ENCODE data around the gene SUSD6.
"Not testable (repeated sequence)": the region's sequence is repeated elsewhere in the genome, so short reads cannot be mapped to it uniquely, and the experiment has no call there.

The SUSD6 gene

GRCh38 chr14:69640931-69641330 is 29.5 kb downstream of the SUSD6 start:
- Mint-ChIP-seq H3K27ac (no peak overlapping the region), H3K4me1 (peaks cover 35% of the 10 kb centered on the region), H3K36me3 (ENCODE audit: low read depth) (peaks cover 37% of the 10 kb centered on the region), H3K4me3 (no peak overlapping the region), H3K27me3 (ENCODE audit: low read depth, poor library complexity) (peaks cover 3% of the 10 kb centered on the region), H3K9me3 (peaks cover 34% of the 10 kb centered on the region)
- no peak for TF ChIP-seq CTCF (IDR thresholded peaks at IDR 0.05)
- no peak for DNase-seq

- Mint-ChIP-seq H3K36me3 (ENCODE audit: low read depth) (peaks cover 41% of the 10 kb centered on the region), H3K4me1 (peaks cover 31% of the 10 kb centered on the region), H3K9me3 (peaks cover 34% of the 10 kb centered on the region)
- not testable (repeated sequence) for DNase-seq; H3K4me3 Mint-ChIP-seq; H3K27me3 Mint-ChIP-seq (ENCODE audit: low read depth, poor library complexity); H3K27ac Mint-ChIP-seq
Measured at GRCh38 chr14:69642212-69642793, 30.9 kb downstream of the SUSD6 start.

GRCh38 chr14:69643430-69644200 is 32.2 kb downstream of the SUSD6 start:
- Mint-ChIP-seq H3K36me3 (ENCODE audit: low read depth) (peaks cover 41% of the 10 kb centered on the region), H3K4me3 (no peak overlapping the region), H3K9me3 (peaks cover 34% of the 10 kb centered on the region), H3K4me1 (peaks cover 31% of the 10 kb centered on the region), H3K27me3 (ENCODE audit: low read depth, poor library complexity) (no peaks in the 10 kb centered on the region), H3K27ac (no peak overlapping the region)
- no peak for TF ChIP-seq CTCF (IDR thresholded peaks at IDR 0.05)
- DNase-seq, result no peak

GRCh38 chr14:69644814-69645213 is 33.4 kb downstream of the SUSD6 start:
- peaks cover 34% of the 10 kb centered on the region for H3K9me3 Mint-ChIP-seq
- no peak overlapping the region for H3K27ac Mint-ChIP-seq
- TF ChIP-seq CTCF (IDR thresholded peaks at IDR 0.05), result no peak
- H3K4me3 Mint-ChIP-seq, result no peak overlapping the region
- peaks cover 41% of the 10 kb centered on the region for H3K36me3 Mint-ChIP-seq (ENCODE audit: low read depth)
- H3K27me3 Mint-ChIP-seq (ENCODE audit: low read depth, poor library complexity), result no peaks in the 10 kb centered on the region
- peaks cover 40% of the 10 kb centered on the region for H3K4me1 Mint-ChIP-seq
- no peak for DNase-seq

- peaks cover 22% of the 10 kb centered on the region for H3K36me3 Mint-ChIP-seq (ENCODE audit: low read depth)
- no peak overlapping the region for H3K4me3 Mint-ChIP-seq
- H3K27ac Mint-ChIP-seq, result no peak overlapping the region
- no peaks in the 10 kb centered on the region for H3K27me3 Mint-ChIP-seq (ENCODE audit: low read depth, poor library complexity)
- H3K4me1 Mint-ChIP-seq, result peaks cover 62% of the 10 kb centered on the region
- no peak for DNase-seq
- peaks cover 14% of the 10 kb centered on the region for H3K9me3 Mint-ChIP-seq
- TF ChIP-seq CTCF (IDR thresholded peaks at IDR 0.05), result no peak
Measured at GRCh38 chr14:69647213-69647612, 35.8 kb downstream of the SUSD6 start.

GRCh38 chr14:69647642-69648041 is 36.2 kb downstream of the SUSD6 start:
- H3K9me3 Mint-ChIP-seq; DNase-seq; H3K27me3 Mint-ChIP-seq (ENCODE audit: low read depth, poor library complexity); H3K4me3 Mint-ChIP-seq; H3K27ac Mint-ChIP-seq: not testable (repeated sequence)
- Mint-ChIP-seq H3K4me1 (peaks cover 64% of the 10 kb centered on the region), H3K36me3 (ENCODE audit: low read depth) (peaks cover 18% of the 10 kb centered on the region)
